Measurements from ENCODE around the gene DERA. TPM values are rescaled to one million over a fixed set of nuclear protein-coding genes. Genes with fewer than 3 reads are reported as not detected.
"Not testable (repeated sequence)": the region's sequence is repeated elsewhere in the genome, so short reads cannot be mapped to it uniquely, and the experiment has no call there.

Gene DERA
- total and polyA plus RNA-seq, 2 donors (not counting 1 experiment from before 2014, with no cell fraction given) = 48.2 to 51.5 TPM

DNA sequence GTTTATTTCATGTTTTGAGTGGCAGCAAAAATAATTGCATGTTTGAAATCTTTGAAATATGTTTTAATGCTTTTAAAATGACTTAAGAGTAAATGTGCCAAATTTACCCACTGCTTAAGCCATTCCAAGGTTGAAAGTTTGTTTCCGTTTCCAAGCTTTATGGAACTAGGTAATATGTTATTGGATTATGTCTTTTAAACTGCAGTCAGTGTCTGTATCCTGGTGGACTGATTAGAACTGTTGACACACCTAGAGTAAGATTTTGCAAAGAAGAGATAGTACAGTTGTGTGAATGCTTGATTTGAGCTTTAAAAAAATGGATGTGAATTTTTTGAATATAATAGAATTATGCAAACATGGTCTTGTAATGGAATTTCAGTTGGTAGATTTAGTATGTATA, 135.1 kb downstream of the DERA start:
- H3K27ac ChIP-seq (ENCODE audit: insufficient read depth, low read length) = no peak overlapping the region
- no peak overlapping the region for H3K4me3 ChIP-seq (replicated peaks in 1 of 4; ENCODE audit: control extremely low read depth in 1 of 4, insufficient read depth in 1 of 4, low read depth in 3 of 4, low read length in 4 of 4)
- H3K79me2 ChIP-seq (ENCODE audit: control insufficient read depth, insufficient read depth, low read length) = no peaks in the 10 kb centered on the region
- H3K9ac ChIP-seq (ENCODE audit: insufficient read depth, low read length) = no peak overlapping the region
- DNase-seq (ENCODE audit: low read depth in 2 of 2) = no peak
- no peak overlapping the region for H2AFZ ChIP-seq (ENCODE audit: low read length)
- H3K36me3 ChIP-seq (ENCODE audit: control insufficient read depth, insufficient read depth, low read length) = no peaks in the 10 kb centered on the region
- no peaks in the 10 kb centered on the region for H3K4me1 ChIP-seq (ENCODE audit: control insufficient read depth, extremely low read depth, insufficient read depth, low read length)
- no peaks in the 10 kb centered on the region for H3K27me3 ChIP-seq (ENCODE audit: control insufficient read depth, insufficient read depth, low read length)
- no peaks in the 10 kb centered on the region for H4K20me1 ChIP-seq (ENCODE audit: control insufficient read depth, extremely low read depth, insufficient read depth, low read length)
- no peak overlapping the region for H3K4me2 ChIP-seq (ENCODE audit: extremely low read depth, insufficient read depth, low read length)
- TF ChIP-seq, protein P1, sequence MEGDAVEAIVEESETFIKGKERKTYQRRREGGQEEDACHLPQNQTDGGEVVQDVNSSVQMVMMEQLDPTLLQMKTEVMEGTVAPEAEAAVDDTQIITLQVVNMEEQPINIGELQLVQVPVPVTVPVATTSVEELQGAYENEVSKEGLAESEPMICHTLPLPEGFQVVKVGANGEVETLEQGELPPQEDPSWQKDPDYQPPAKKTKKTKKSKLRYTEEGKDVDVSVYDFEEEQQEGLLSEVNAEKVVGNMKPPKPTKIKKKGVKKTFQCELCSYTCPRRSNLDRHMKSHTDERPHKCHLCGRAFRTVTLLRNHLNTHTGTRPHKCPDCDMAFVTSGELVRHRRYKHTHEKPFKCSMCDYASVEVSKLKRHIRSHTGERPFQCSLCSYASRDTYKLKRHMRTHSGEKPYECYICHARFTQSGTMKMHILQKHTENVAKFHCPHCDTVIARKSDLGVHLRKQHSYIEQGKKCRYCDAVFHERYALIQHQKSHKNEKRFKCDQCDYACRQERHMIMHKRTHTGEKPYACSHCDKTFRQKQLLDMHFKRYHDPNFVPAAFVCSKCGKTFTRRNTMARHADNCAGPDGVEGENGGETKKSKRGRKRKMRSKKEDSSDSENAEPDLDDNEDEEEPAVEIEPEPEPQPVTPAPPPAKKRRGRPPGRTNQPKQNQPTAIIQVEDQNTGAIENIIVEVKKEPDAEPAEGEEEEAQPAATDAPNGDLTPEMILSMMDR (conservative IDR thresholded peaks at IDR 0.05 in 1 of 2, IDR thresholded peaks at IDR 0.05 in 1 of 2; ENCODE audit: low read depth in 1 of 2, low read length in 2 of 2) = no peak
- no peak for TF ChIP-seq EZH2 (IDR thresholded peaks at IDR 0.05; ENCODE audit: low read length, missing control alignments)
- no peaks in the 10 kb centered on the region for H3K9me3 ChIP-seq (ENCODE audit: control insufficient read depth, insufficient read depth, low read depth, low read length)

DNA sequence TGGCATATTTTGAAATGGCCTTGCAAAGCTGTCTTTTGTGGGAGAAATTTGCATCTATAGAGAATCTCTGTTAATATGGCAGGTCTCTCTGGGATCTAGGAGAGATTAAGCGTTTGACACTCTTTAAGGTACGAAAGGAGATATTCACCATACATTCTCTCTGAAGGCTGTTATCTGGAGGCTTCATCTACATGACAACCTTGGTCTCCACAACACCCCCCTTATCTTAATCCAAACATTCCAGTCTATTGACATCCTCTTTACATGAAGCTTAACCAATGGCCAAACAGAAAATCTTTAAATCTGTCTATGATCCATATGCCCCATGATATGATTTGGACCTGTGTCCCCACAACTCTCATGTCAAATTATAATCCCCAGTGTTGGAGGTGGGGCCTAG, 137.4 kb downstream of the DERA start:
- Histone ChIP-seq H3K9me3 (ENCODE audit: control insufficient read depth, insufficient read depth, low read depth, low read length) (no peaks in the 10 kb centered on the region), H4K20me1 (ENCODE audit: control insufficient read depth, extremely low read depth, insufficient read depth, low read length) (no peaks in the 10 kb centered on the region), H3K27ac (ENCODE audit: insufficient read depth, low read length) (no peak overlapping the region), H3K79me2 (ENCODE audit: control insufficient read depth, insufficient read depth, low read length) (no peaks in the 10 kb centered on the region), H3K4me1 (ENCODE audit: control insufficient read depth, extremely low read depth, insufficient read depth, low read length) (no peaks in the 10 kb centered on the region), H3K4me3 (replicated peaks in 1 of 4; ENCODE audit: control extremely low read depth in 1 of 4, insufficient read depth in 1 of 4, low read depth in 3 of 4, low read length in 4 of 4) (no peak overlapping the region), H3K4me2 (ENCODE audit: extremely low read depth, insufficient read depth, low read length) (no peak overlapping the region), H2AFZ (ENCODE audit: low read length) (no peak overlapping the region), H3K27me3 (ENCODE audit: control insufficient read depth, insufficient read depth, low read length) (no peaks in the 10 kb centered on the region), H3K9ac (ENCODE audit: insufficient read depth, low read length) (no peak overlapping the region), H3K36me3 (ENCODE audit: control insufficient read depth, insufficient read depth, low read length) (no peaks in the 10 kb centered on the region)
- DNase-seq (ENCODE audit: low read depth in 2 of 2) = no peak
- TF ChIP-seq EZH2 (IDR thresholded peaks at IDR 0.05; ENCODE audit: low read length, missing control alignments) = no peak
- TF ChIP-seq, protein P1 (conservative IDR thresholded peaks at IDR 0.05 in 1 of 2, IDR thresholded peaks at IDR 0.05 in 1 of 2; ENCODE audit: low read depth in 1 of 2, low read length in 2 of 2) = no peak

DNA sequence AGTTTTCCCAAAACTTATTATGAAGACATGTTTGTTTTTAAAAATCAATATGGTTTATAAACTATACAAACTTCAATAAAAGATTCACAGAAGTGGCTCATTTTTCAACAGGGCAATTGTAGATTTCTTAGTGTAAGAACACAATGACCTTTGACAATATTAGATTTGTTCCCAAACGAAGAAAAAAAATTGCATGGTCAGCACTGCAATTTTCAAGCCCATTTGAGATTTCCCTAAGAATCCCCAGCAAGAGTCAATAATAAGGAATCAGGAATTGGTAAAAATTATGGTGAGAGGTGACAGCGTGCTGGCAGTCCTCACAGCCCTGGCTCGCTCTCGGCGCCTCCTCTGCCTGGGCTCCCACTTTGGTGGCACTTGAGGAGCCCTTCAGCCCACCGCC, 145.8 kb downstream of the DERA start:
- H3K9me3 ChIP-seq (ENCODE audit: control insufficient read depth, insufficient read depth, low read depth, low read length) = no peaks in the 10 kb centered on the region
- DNase-seq (ENCODE audit: low read depth in 2 of 2) = no peak
- H4K20me1 ChIP-seq (ENCODE audit: control insufficient read depth, extremely low read depth, insufficient read depth, low read length) = no peaks in the 10 kb centered on the region
- no peak overlapping the region for H3K27ac ChIP-seq (ENCODE audit: insufficient read depth, low read length)
- H3K4me3 ChIP-seq (replicated peaks in 1 of 4; ENCODE audit: control extremely low read depth in 1 of 4, insufficient read depth in 1 of 4, low read depth in 3 of 4, low read length in 4 of 4) = no peak overlapping the region
- H3K27me3 ChIP-seq (ENCODE audit: control insufficient read depth, insufficient read depth, low read length) = no peaks in the 10 kb centered on the region
- H3K9ac ChIP-seq (ENCODE audit: insufficient read depth, low read length) = no peak overlapping the region
- TF ChIP-seq, protein P1 (conservative IDR thresholded peaks at IDR 0.05 in 1 of 2, IDR thresholded peaks at IDR 0.05 in 1 of 2; ENCODE audit: low read depth in 1 of 2, low read length in 2 of 2) = no peak
- no peak for TF ChIP-seq EZH2 (IDR thresholded peaks at IDR 0.05; ENCODE audit: low read length, missing control alignments)
- H3K4me1 ChIP-seq (ENCODE audit: control insufficient read depth, extremely low read depth, insufficient read depth, low read length) = no peaks in the 10 kb centered on the region
- no peaks in the 10 kb centered on the region for H3K36me3 ChIP-seq (ENCODE audit: control insufficient read depth, insufficient read depth, low read length)
- no peaks in the 10 kb centered on the region for H3K79me2 ChIP-seq (ENCODE audit: control insufficient read depth, insufficient read depth, low read length)
- no peak overlapping the region for H3K4me2 ChIP-seq (ENCODE audit: extremely low read depth, insufficient read depth, low read length)
- H2AFZ ChIP-seq (ENCODE audit: low read length) = no peak overlapping the region

DNA sequence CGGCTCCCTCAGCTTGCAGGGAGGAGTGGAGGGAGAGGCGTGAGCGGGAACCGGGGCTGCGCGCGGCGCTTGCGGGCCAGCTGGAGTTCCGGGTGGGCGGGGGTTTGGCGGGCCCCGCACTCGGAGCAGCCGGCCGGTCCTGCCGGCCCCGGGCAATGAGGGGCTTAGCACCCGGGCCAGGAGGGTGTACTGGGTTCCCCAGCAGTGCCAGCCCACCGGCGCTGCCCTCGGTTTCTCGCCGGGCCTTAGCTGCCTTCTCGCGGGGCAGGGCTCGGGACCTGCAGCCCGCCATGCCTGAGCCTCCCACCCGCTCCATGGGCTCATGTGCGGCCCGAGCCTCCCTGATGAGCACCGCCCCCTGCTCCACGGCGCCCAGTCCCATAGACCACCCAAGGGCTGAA, 146.2 kb downstream of the DERA start:
- not testable (repeated sequence) for H4K20me1 ChIP-seq (ENCODE audit: control insufficient read depth, extremely low read depth, insufficient read depth, low read length); H3K4me3 ChIP-seq (replicated peaks in 1 of 4; ENCODE audit: control extremely low read depth in 1 of 4, insufficient read depth in 1 of 4, low read depth in 3 of 4, low read length in 4 of 4); H3K27ac ChIP-seq (ENCODE audit: insufficient read depth, low read length); H3K36me3 ChIP-seq (ENCODE audit: control insufficient read depth, insufficient read depth, low read length); H3K9ac ChIP-seq (ENCODE audit: insufficient read depth, low read length); DNase-seq (ENCODE audit: low read depth in 2 of 2); H3K4me1 ChIP-seq (ENCODE audit: control insufficient read depth, extremely low read depth, insufficient read depth, low read length); H3K9me3 ChIP-seq (ENCODE audit: control insufficient read depth, insufficient read depth, low read depth, low read length); H3K79me2 ChIP-seq (ENCODE audit: control insufficient read depth, insufficient read depth, low read length); H3K27me3 ChIP-seq (ENCODE audit: control insufficient read depth, insufficient read depth, low read length); H2AFZ ChIP-seq (ENCODE audit: low read length); H3K4me2 ChIP-seq (ENCODE audit: extremely low read depth, insufficient read depth, low read length)

Measured in fibroblast of lung (primary cell).